NCI-H524 (cell line): Measurements from ENCODE around the gene ARL14.
"Not testable (repeated sequence)": the region's sequence is repeated elsewhere in the genome, so short reads cannot be mapped to it uniquely, and the experiment has no call there.

ENCODE experiments used
- DNase-seq, 2 experiments: peaks; one replicate each; lab custom pipeline; 2025; lab: John Stamatoyannopoulos, UW

The ARL14 gene

DNA sequence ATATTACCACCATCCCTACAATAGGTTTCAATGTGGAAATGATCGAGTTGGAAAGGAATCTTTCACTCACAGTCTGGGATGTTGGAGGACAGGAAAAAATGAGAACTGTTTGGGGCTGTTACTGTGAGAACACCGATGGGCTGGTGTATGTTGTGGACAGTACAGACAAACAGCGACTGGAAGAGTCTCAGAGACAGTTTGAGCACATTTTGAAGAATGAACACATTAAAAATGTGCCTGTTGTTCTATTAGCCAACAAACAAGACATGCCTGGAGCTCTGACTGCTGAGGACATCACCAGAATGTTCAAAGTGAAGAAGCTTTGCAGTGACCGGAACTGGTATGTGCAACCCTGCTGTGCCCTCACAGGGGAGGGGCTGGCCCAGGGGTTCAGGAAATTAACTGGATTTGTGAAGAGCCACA lies 510 bp downstream of the ARL14 start:
- no peak for DNase-seq

DNA sequence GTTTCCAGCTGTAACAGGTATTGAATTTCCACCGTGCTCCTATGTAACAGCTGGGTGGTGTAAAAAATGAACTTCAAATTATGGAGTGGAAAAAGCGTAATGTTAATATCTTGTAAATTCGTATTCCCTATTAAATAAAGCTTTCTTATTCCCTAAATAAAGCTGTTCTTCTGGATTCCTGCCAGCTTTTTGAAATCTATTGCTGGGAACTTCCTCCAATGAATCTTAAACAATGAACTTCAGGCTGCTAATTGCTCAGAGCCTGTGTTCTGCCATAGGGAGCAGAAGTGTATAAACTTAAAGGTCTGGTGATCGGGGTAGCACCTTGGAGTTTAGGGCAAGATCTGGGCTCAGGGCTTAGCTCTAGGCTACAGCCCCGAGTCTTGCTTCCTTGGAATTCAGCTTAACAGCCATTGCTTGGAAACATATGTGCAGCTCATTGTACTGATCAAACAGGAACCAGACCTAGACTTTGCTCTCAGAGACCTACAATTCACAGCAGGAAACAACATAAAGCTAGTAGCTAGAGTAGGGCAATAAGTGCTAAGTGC lies 1.4 kb downstream of the ARL14 start:
- DNase-seq, result peak in 1 of 2 experiments; percentile 65

DNA sequence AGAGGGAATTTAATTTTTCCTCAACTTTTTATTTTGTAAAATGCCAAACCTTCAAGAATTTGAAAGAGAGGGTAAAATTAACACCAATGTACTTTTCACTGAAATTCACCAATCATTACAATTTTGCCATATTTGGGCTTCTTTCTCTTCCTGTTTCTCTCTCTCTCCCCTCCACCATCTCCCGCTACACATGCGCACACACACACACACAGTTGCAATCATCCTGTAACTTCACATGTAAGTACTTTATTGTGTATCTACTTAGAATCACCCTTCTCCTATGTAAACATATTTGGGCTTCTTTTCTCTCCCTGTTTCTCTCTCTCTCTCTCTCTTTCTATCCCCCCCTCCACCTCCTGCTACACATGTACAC lies 7.4 kb downstream of the ARL14 start:
- DNase-seq, result no peak

DNA sequence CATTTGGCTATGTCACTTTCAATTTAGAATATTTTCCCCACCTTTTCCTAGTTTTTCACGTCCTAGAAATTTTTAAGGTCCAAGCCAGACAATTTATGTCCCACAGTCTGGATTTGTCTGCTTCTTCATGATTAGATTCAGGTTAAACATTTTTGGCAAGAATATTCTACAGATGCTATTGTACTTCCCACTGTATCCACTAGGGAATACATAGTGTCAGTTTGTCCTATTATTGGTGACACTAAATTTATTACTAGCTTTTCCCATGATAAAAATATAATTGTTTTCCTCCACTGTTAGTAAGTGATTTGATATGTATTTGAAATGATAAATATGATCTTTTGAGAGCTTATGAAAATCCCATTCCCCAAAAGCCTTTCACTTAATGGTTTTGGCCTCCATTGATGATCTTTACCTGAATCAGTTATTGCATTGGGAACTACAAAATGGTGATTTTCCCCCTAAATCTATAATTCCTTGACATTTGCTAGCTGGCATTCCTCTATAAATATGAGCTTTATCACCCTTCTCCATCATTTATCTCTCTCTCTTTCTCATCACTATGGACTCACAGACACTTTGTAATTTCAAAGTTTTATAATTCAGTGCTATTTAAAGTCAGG lies 8.3 kb downstream of the ARL14 start:
- no peak for DNase-seq

DNA sequence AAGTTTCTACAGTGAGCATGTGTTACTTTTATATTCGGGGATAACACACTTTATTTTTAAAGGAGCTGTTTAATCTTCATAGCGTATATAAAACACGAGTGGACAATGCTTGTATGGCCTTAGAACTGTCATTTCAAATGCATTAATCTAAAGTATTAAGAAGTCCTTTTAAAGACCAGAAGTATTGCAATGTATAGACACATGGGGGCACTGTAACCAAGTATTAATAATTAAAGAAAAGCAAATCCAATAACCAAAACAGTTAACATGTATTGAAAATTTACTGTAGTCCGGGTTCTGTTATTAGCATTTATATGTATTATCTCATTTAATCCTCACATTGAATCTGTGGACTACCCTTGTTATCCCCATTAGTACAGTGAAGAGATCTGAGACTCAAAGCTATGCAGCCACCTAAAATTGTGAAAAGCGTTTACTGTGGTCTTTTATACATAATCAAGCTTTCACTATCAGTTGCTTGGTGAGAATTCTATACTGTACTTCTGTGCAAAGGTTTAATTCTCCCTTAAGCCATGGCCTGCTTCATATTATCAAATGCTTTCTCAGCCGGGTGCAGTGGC lies 10.1 kb downstream of the ARL14 start:
- DNase-seq, result peak in 1 of 2 experiments; percentile 58

DNA sequence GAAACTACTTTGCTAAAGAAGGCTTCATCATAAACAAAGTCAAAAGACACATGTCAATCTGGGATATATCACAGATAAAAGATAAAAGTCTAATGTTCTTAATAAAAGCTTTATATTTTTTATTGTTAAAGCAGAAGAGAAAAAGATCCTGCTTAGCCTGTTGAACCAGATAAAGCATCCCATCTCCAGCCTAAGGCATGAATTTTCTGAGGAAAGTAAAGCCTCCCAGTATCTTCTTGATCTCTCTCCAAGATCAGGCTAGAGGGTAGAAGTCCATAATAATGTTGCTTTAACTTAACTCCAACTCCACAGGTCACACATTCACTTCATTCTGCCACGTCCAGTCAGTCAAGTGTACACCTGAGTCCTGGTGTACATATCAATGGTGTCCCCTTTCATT lies 14.2 kb downstream of the ARL14 start:
- DNase-seq, result no peak

DNA sequence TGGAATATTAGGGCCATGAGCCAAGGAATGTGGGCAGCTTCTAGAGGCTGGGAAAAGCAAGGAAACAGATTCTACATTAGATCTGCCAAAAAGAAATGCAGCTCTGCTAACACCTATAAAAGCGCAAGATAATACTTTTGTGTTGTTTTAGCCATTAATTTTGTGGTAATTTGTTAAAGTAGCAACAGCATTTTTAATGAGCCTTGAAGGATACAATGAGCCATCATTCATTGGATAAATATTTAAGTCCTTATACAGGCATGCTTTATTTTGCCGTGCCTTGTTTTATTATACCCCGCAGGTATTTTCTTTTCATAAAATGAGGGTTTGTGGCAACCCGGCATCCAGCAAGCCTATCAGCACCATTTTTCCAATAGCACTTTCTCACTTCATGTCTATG lies 15.0 kb downstream of the ARL14 start:
- DNase-seq, result no peak

DNA sequence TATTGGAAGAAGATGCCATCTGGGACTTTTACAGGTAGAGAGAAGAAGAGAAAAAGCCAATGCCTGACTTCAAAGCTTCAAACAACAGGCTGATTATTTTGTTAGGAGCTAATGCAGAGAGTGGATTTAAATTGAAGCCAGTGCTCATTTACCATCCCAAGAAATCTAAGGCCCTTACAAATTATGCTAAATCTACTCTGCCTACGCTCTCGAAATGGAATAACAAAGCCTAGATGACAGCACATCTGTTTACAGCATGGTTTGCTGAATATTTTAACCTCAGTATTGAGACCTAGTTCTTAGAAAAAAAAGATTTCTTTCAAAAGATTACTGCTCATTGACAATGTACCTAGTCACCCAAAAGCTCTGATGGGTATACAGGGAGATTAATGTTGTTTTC lies 16.2 kb downstream of the ARL14 start:
- DNase-seq, result no peak

DNA sequence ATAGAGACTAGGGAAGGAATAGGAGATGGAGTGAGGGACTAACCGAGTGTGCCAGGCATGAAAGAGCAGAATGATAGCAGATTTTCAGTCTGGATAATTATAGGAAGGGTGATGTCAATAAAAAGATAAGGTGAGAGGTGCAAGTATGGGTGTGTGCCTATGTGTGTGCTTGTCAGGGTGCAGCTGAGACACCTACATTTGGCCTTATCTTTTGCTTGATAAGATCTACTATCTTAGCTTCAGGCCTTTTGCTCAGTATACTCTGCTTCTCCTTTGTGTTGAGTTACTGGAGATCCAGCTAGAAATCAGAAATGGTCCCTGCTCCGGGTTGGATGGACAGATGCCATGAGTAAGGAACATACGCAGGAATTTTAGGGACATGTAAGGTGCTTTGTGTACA lies 17.4 kb downstream of the ARL14 start:
- DNase-seq, result no peak

DNA sequence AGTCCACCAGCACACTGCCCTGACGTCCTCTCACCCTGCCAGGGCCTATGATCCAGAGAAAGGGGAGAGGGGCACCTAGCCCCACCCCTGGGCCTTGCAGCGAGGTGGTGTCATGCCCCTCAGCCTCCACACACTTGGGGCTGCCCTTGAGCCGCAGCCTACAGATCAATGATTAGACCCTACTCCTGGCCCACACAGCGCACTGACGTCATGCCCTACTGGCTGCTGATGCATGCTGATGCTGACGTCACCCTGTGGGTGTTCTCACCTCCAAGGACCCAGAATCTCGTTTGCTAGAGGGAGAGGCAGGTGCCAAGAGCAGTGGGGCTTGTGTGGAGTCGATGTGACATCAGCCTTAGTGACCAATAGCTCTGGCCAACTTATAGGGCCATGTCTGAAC lies 18.0 kb downstream of the ARL14 start:
- no peak for DNase-seq

DNA sequence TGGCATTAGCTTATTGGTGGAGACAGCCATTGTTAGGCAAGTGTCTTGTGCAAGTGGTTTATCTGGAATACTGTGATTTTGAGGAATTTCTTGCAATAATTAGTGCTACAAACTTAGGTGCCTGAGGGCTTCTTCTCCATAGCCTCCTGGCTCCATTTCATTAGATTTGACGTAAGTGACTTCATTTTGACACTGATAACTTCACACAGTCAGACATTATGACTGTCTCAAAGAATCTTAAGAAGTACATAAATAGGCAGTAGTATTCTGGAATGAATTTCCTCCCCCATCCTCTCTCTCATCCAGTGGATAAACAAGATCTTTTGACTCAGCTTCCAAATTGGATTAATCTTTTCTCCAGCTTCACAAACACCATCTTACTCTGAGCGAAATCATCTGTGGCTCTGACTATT lies 19.0 kb downstream of the ARL14 start:
- DNase-seq, result no peak

DNA sequence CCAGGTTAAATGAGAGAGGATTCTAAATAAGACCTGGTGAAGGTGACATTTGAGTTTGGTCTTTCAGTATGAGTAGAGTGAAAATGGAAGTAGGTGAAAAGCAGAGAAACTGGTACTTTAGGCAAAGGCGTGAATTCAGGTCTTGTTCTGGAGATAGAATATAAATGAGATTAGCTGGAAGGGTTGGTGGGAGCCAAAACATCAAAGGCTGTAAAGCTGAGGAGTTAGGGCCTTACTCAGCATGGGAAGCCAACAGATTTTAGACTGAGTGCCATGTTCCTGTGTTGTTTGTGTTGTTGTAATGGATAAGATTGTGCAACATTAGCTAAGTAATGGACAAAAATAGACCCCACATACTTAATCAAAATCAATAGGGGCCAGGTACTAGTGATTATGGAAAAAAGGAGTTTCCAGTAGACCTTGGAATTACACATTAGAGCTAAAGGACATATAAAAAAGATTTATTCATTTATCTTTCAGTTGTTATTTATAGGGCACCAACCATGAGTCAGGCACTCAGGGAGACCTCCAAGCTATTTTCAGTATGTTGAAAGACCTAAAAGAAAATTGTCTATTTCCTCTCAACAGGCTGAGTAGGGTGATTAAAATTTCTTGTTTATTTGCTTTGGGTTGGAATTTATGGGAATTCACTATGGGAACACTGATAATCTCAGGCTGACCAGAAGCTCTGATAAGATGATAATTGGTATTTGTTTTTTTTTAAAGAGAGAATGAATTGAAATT lies 20.8 kb downstream of the ARL14 start:
- DNase-seq, result no peak

DNA sequence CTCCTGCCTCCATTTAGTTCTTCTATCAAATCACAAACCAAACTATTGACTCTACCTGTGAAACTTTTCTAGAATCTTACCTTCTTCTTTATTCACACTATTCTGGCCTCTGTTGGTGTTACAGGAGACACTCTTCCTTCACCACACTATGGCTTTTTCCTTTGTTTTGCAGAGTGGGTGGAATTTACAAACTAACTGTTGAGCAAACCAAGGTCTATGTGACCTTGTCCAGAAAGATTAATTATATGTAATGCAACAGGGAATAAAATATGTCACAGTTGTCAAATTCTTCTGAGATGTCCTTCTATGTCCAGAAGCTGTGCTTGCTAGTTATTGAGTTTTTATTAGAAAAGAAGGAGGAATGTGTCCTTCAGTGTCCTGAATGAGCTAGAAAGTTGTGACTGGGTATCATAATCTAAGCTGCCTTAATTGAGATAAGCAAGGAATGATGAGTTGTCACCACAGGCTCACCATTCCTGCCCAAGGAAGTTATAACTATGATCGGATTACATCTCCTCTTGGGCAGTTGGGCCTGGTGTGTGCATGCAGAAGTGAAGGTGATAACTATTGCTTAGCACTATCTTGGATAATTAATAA lies 21.7 kb downstream of the ARL14 start:
- DNase-seq, result no peak

DNA sequence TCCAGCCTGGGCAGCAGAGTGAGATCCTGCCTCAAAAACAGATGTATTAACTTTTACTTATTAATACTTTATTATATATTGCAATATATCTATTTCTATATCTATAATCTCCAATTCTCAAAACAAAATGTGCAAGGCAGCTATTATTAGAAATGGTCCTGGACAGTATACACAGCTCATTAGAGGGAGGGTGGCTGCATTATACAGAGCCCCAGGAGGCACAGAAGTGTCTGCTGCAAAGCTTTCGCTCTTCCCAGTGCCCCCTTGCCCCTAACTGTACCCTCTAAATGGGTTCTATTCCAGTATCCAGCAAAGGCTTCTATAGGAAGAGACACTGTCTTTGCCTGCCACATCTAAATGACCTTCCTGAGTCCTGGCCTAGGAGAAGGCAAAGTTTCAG lies 24.5 kb downstream of the ARL14 start:
- DNase-seq, result no peak

DNA sequence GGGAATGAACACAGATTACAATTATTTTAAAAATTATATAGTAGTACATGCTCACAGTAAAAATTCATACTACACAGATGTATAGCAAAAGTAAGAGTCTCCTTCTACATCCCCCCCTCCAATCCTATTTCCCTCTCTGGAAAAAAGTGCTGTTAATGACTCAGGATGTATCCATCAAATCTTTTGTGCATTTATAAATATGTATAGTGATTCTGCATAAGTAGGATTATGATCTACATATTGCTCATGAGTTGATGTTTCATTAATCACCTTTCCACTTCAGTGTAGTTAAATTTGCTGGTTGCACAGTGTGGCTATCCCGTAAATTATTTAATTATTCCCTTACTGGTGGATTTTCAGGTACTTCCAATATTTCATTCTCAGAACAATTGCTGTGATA lies 25.3 kb downstream of the ARL14 start:
- no peak for DNase-seq

DNA sequence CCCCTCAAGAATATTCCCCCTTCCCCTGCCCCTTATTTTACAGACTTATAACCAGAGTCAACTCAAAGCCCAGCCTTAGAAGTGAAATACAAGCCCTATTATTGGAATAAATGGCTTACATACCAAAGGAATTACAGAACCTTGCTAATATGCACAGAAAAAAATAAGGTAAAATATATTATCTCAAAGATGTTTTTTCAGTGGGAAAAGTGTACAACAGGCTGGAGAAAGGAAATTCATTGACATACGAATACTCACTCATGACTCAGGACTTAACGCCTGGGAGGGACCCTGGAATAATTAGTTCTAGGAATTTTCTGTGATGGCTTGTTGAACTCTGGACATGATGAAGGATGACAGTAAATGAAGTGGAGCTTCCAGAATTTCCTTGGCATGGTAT lies 27.0 kb downstream of the ARL14 start:
- DNase-seq, result no peak

DNA sequence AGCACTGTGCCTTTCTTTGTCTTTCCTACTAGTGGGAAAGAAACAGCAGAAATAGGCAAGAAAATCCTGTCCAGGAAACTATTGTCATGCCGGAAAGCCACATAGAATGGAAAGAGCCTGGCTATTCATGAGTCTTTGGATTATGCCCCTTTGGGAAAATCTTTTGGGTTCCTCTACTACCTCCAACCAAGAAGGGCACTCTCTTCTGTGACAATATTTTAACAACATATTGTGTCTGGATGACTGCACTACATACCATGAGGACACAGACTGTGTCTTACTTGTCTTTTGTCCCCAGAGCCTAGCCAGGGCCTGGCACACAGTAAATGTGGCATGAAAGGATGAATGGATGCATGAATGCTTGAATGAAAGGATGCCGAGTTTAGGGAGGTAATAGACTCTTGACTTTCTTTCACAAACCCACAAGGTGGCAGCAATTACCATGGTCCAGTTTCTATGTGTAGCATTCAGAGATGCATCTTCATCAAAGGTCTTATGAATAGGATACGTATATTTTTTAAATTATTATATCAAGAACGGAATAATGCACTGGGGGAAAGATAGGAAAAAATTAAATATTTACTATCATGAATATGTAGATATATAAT lies 30.3 kb downstream of the ARL14 start:
- DNase-seq, result peak; percentile 20 to 79

DNA sequence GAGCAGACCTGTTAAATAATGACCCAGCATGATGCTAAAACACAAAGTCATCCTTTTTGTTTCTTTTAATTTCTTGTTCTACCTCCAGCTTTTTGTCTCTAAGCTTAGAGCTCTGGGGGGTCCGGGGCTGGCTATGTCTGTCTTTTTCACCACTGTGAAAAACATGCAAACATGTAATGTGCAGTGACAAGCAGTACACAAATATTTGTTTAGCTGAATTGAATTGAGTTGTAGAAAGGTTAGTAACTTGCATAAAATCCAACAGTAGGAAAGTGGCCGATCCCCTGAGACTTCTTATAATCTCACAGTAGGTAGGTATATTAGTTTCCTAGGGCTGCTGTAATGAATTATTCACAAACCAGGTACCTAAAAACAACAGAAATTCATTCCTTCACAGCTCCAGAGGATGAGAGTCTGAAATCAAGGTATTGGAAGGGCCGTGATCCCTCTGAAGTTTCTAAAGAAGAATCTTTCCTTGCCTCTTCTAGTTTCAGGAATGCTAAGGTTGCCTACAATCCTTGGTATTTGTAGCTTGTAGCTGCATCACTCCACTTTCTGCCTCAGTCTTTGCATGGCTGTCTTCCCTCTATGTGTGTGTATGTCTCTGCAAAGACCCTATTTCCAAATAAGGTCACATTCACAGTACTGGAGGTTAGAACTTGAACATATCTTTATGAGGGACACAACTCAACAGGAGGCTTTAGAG lies 32.7 kb downstream of the ARL14 start:
- no peak for DNase-seq

DNA sequence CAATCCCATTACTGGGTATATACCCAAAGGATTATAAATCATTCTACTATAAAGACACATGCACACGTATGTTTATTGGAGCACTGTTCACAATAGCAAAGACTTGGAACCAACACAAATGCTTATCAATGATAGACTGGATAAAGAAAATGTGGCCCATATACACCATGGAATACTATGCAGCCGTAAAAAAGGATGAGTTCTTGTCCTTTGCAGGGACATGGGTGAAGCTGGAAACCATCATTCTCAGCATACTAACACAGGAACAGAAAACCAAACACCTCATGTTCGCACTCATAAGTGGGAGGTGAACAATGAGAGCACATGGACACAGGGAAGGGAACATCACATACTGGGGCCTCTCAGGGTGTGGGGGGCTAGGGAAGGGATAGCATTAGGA lies 36.2 kb downstream of the ARL14 start:
- not testable (repeated sequence) for DNase-seq

DNA sequence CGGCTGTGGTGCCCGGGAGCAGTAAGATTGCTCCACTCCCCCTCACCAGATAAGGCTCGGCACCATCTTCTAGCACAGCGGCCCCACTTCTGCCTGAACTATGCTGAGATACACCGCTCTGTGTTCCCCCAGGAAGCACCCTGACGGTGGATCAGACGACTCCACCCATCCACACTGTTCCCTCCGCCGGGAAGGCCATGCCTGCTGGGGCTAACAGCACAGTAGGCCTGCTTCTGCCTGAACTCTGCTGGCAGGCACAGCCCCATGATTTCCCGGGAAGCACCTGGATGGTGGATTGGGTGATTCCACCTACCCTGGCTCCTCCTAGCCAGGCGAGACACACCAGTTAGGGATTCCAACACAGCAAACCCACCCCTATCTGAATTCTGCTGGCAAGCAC lies 42.8 kb downstream of the ARL14 start:
- no peak for DNase-seq

DNA sequence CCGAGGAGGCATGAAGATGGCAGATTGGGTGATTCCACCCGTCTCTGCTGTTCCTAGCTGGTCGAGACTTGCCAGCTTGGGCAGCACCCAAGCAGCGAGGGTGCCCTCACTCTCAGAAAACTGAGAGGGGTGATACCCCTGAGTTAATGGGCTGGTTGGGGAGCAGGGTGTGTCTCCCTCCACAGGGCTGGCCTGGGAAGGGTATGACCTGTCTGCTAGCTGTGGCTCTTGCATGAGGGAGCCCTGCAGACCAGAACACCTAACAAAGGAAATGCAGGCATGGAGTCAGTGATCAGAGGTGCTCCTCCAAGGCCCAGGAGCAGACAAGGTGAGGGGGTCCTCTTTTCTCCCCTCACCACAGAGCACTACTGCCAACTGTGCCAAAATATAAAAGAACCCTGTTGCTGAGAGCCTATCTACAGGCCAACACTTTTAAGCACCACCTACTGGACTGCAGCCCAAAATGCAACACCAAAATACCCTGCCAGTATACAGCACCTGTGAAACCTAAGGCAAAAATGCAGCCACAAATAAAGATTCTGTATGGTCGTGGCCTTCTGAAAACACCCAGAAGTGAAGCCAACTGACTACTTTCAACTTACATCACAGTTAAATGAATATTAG lies 43.3 kb downstream of the ARL14 start:
- DNase-seq, result no peak
